Muscle of back (tissue), 11 donors: ENCODE data around the gene GRIK2. TPM values are rescaled to one million over a fixed set of nuclear protein-coding genes. Genes with fewer than 3 reads are reported as not detected.

Source experiments
- DNase-seq, 3 donors: peaks; one replicate each; pipeline versions ENCODE4 v3.0.0 to v3.0.0-alpha.2; 2013
- polyA plus RNA-seq, 10 donors: library from polyadenylated mRNA; unstranded; fragments of 120-200 nt; gene quantifications; one replicate each; pipeline ENCODE4 v1.2.1, GENCODE V29; 2013; ENCODE audit not compliant: insufficient read length in 10 of 10

The GRIK2 gene
- polyA plus RNA-seq, 10 donors = 1.0 to 3.7 (median 1.6) TPM

DNA sequence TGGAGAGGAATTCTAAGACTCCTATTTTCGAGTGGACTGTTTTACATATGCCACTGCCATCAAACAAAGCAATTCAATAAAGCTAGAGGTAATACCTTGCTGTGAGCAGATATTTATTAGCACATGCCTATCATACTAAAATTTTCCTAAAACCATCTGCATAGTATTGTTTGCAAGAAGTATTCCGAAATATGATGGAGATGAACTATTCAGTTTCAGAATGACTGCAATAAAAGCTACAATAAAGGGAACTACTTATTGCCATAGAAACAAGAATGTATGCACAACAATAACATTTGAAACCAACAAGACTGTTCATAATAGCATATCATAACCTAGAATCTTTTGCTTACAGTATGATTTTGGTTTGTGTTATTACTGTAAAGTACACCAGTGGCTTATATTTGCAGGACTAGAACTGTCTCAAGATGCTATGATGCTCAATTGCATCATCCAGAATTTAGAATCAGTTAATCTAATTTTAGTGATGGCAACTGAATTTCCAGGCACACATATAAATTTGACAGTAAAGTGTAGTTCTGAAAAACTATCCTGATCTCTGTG lies 144.3 kb downstream of the GRIK2 start:
- DNase-seq = peak in 1 of 3 donors; percentile 8

DNA sequence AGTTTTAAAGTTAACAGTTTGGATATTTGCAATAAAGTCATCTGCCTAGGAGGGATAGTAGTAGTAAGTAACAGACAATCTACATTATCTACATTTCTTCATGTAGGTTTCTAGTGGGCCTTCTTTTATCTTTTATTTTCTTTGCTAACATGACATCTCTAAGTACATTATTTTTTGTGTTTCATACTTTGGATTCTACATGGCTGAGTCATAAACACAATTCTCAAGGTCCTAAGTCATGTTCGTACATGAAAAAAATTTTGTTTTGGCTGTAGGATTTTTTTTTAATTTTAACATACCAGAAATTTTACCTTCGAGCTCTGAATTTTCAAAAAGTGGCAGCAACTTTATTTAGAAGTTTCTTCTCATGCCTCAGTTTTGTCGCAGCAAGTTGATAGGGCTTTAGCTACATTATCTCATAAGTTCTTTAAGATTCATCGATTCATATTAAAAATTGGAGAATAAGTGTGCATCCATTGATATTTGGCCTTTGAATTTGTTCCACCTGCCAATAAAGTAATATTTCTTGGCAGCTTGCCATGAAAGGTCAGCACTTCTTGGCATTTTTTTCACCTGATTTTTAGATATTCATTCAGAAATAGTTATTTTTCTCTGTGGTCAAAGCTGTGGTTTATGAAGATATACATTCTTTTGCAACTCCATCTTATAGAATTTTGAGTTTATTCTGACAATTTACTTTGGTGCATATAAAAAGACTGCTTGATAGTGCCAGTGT lies 146.2 kb downstream of the GRIK2 start:
- peak in 1 of 3 donors; percentile 39 for DNase-seq

DNA sequence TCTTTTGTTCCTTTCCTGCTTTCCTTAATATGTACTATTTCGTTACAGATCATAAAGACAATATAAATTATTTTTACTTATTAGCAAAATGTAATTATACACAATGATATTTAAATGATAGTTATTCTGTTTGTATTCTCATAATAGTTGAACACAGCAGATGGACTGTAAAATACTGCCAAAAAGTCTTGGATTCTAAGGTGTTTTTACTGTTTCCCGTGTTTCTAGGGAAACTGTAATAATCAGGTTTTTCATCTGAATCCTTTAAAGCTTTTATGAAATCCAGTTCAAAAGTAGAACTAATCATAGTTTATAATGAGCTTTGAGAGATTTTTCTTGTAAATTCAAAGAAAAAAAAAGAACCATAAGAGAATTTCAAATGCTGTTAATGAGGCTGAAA lies 148.4 kb downstream of the GRIK2 start:
- no peak for DNase-seq

DNA sequence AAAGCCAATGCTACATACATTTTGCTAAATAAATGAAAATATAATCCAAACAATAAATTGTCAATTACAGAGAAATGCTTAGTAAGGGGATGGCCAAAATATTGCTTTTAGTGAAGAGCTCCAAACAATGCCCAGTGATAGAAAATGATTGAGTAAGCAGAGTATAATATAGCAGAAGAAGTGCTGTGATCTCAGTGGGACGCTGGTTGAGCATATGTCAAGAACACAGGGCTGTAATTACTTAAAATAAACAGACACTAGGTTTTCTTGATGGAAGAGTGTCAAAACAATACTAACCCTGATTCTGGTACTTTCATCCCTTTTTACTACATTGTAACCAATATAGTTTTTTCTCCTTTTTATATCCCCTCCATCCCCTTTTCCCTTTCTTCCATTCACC lies 150.3 kb downstream of the GRIK2 start:
- DNase-seq = no peak

DNA sequence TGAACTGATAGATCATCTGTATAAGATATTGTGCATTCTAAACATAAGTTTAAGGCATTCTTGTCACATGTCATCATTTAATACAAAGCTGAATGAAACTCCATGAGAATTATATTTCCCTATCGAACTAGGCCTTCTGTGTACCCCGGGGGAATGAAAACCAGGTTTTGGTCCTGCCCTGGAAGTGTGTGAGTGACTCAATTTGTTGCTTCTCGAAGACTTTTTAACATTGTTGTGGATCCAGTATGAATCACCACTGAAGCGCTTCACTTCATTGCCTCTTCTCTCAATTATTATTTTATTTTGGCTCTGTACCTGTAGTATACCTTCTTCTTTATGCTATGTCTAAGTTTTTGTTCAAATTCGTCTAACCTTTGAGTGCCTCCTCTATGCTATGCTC lies 150.8 kb downstream of the GRIK2 start:
- DNase-seq = no peak

DNA sequence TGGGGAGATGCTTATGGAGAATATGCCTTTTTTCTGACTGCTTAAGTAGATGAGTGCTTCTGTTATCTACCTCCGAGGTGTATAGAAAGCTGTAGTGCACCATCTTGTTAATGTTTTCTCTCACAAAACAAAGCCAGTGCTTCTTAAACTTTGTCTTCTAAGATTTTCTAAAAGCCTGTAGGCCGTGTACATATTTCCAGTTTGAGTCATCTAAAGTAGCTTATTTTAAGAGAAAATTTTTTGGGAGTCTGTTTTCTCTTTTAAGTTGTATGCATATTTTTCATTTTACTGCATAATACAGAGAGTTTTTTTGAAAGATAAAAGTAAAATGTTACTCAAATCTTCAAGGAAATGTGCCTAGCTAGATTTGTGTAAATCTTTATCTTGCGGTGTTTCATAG lies 151.7 kb downstream of the GRIK2 start:
- no peak for DNase-seq

DNA sequence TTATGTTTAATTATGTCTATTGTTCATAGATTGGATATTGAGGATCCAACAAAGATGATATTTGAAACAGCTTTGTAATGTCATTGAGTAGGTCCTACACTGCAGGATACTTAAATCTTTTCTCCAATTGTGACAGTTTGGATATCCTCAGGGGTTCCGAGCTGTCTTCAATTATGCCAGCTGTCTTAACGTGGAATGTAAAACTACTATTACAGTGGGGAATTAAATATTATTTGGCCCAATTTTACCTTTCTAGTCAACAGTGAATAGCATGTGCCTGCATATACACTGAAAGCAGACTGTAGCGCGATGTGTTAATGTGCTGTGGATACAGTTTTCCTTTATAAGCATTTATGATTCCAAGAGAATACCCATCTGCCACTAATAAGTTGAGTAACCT lies 156.9 kb downstream of the GRIK2 start:
- no peak for DNase-seq

DNA sequence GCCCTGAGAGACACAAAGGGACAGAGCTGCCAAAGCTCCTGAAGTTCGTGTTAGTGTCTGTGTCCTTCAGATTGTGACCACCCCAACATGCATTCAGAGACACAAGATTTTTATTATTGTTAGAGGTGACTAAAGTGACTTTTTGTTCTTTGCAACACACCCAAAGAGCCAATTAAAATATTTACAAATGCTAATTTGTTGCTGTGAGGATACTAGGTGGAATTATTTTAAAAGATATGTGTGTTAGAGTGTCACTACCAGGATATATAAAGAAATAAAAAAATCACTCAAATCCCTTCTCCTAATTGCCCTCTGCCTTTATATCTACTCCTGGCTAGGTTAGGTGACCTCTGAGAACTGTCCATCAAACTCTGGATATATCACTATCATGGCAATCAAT lies 160.7 kb downstream of the GRIK2 start:
- no peak for DNase-seq

DNA sequence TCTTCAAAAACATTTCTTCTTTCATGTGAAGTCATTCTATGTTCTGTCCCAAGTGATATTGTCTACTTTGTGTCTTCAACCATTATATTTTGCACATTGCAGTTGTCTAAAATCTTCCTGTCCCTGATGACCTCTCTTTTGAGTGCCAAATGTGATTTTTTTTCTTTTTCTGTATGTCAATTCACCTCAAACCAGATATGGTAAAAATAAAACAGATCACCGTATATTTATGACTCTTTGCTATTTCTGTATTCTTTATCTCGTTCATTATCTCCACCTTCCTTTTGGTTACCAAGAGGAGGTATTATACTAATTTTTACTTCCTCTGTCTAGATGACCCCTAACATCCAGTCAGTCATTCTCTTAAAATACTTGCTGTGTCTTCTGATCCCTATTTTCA lies 165.2 kb downstream of the GRIK2 start:
- DNase-seq = no peak

DNA sequence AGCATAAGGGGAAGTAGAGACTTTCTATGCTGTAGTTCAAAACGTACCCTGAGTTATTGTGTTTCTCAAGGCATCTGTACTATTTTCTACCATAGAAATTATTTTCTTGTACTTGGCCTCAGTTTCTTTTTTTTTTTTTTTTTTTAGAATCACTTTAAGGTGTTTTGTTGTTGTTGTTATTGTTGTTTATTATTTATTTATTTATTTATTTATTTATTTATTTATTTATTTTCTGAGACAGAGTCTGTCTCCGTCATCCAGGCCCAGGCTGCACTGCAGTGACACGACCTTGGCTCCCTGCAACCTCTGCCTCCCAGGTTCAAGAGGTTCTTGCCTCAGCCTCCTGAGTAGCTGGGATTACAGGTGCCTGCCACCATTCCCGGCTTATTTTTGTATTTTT lies 179.1 kb downstream of the GRIK2 start:
- DNase-seq = no peak

DNA sequence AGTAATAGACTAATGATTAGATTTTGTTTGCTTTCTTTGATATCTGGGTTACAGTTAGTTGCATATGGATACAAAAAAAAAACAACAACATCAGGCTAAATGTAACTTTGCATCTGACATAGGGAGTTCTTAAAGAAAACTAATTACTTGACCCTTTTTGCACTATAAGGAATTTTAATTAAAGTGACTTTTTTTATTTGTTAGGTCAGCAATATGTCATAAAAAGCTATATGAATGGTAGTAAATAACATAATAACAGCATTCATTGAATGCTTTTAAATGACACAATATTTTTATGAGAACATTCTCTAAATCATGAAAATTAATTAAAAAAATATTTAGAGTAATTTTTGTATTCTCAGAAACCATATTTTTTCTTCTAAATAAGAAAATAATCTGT lies 183.6 kb downstream of the GRIK2 start:
- no peak for DNase-seq

DNA sequence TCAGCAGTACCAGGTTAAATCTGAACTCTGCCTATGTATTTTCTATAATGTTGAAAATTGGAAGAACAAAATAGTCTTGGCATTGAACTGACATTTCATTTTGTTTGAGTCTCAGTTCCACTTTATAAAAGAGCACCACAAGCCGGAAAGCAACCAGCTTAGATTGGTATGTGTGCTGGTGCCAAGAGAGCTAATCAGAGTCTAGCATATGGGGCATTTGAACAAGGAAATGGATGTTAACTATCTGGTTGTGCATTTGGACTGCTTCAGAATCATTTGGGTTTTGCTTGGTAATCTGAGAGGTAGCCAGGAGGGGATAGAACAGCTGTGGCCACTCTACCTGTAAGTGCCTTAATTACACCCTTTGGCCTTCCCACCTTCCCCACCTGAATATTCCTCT lies 184.8 kb downstream of the GRIK2 start:
- no peak for DNase-seq

DNA sequence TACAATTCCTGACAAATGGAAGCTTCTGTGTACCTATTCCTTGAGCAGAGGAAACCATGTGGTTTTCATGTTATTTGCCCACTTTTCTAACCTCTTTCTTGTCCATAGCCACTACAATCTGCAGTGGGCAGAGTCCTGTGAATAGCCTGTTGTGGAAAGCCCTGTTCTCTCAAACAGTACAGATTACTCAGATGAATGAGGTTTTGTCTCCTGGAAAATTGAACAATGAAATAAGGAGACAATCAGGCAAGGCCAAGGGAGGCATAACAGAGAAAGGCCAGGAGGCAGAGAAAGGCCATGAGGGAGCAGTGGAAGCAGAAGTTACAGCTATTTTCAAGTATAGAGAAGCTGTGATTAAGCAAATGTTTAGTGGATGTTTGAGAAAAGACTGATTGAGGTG lies 189.3 kb downstream of the GRIK2 start:
- DNase-seq = no peak

DNA sequence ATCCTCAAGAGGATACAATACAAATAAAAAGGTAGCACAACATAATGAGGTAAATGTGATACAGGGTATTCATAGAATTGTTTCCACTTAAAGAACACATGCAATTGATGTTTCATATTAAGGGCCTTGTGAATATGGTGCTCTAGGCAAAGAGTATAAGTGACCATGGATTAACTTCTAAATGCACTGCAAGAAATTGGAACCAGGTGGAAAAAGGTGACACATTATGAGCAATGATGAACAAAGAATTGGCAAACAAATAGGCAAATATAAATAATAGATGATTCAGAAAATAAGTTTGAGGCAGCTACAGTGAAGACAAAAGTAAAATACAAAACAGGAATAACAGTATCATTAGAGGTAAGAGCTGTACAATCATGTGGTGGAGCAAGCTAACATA lies 192.0 kb downstream of the GRIK2 start:
- DNase-seq = no peak

DNA sequence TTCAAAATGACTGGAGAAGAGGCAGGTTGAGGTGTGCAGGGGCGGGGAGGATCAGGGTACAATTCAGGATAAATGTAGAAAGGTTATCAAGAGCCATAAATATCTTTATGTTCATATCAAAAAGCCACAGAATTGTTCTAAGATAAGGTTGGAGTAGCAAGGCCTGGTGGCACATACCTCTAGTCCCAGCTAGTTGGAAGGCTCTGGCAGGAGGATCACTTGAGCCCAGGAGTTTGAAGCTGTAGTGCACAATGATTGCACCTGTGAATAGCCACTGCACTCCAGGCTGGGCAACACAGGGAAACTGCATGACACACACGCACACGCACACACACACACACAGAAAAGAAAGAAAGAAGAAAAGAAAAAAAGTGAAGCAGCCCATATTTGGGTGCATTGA lies 194.8 kb downstream of the GRIK2 start:
- DNase-seq = no peak

DNA sequence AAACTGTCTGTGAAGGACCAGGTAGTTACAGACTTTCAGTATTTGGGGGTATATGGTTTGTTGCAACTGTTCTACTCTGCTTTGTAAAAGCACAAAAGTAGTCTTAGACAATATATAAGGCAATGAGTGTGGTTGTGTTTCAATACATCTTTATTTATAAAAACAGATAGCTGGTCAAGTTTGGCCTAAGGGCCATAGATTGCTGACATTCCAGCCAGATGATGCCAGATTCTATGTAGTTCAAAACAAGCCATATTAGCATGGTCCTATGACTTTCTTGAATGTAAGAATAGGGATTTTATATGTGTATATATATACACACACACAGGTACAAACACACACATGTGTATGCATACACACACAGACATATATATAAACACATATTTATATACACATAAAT lies 201.8 kb downstream of the GRIK2 start:
- no peak for DNase-seq

DNA sequence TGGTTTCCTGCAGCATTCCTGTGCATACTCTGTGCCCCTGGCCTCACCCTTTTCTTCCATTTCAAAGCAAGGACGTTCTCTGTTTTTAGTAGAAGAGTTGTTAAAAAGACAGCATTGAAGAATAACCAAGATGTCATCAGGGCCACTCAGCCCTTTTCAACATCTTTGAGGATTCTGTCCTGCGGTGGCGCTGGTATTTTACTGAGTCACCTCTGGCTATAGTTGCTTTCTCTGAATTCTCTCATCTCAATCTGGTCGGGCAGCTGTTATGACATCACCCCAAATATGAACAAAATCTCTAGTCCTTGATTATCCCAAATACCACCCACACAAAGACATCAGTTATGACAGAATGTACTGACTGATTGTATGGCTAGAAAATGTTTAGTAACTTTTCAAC lies 204.2 kb downstream of the GRIK2 start:
- DNase-seq = peak in 2 of 3 donors; percentile 0 to 47

DNA sequence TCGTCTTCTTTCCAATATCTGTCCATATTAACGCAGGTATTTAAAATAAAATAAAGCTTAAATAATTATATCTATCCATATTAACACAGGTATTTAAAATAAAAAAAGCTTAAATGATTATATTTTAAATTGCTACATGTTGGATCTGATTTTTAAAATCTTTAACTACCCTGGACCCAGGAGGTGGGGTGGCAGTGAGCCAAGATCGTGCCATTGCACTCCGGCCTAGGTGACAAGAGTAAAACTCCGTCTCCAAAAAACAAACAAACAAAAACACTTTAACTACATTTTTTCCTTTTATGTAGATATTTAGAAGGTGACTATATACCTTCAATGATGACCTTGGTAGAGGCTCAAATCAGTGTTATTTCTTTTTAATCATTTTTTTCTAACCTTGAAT lies 211.9 kb downstream of the GRIK2 start:
- no peak for DNase-seq

DNA sequence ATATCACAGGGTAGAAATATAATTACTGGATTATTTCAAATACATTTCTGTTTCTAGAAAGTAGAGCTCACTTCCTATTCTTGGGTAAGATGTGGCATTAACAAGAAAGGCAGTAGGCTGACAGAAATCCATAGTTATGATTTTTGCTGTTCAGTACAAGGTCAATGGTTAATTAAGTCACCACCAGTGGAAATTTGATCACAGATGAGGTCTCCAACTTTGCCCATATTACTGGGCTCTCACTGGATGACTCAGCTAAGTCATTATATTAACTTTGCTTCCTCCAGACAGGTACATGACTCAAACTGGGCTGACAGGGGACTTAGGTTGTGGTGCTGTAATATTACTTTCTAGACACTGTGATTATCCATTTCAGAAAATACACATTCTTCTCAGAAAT lies 212.4 kb downstream of the GRIK2 start:
- no peak for DNase-seq

DNA sequence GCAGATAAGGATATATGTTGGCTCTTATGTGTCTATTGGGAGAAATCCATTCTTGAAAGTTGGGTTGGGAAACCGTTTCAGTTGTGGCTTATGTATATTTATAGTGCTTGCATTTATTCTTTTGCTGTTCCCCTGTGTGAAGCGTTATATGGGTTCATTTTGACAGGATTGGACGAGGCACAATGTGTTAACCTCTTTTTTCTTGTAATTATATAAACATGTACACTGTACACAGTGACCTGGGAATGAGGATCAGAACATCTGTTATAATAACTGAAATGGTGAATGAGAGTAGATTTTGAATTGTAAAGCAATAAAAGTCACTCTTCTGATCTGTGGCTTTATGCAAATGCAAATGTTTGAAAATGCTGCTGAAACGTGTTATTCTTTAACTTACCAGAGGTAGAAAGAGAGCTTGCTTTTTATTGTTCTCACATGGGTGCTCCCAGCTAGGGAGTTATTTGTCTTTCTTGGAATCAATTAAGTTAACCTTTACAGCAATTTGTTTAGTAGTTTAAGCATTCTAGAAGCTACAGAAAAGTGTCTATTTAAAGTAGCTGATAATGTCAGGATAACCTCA lies 213.7 kb downstream of the GRIK2 start:
- DNase-seq = peak in 1 of 3 donors; percentile 10

DNA sequence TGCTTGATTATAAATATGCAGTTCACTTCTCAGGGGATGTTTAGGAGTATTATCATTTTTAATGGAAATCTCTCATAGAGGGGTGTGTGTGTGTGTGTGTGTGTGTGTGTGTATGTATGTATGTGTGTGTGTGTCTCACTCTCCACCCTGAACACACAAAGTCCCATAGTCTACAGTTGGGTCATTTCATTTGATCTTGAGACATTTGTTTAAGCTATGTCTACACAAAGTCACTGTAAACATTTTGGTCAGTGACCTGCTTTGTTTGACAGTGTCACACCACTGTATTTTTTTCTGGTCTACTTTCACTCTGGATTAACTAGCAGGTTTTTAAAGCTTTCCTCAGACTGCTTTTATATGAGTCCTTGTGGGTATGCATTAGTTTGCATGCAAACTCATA lies 215.2 kb downstream of the GRIK2 start:
- DNase-seq = no peak

DNA sequence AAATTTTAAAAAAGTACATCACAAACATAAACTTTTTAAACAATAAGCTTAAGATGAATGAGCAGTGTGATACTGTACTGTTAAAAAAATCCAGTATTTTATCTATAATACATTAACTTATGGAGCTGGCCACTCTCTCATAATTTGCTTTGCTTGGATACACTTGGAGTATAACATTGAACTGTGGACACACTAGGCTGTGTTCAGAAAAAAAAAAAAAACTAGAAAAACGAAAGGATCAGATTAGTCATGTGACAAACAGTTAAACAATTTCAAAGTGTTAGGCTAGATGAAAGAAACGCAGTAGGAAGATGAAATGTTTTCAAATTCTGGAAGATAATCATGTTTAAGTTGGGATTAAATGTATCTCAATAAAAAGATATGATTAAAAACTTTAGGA lies 220.0 kb downstream of the GRIK2 start:
- DNase-seq = no peak

DNA sequence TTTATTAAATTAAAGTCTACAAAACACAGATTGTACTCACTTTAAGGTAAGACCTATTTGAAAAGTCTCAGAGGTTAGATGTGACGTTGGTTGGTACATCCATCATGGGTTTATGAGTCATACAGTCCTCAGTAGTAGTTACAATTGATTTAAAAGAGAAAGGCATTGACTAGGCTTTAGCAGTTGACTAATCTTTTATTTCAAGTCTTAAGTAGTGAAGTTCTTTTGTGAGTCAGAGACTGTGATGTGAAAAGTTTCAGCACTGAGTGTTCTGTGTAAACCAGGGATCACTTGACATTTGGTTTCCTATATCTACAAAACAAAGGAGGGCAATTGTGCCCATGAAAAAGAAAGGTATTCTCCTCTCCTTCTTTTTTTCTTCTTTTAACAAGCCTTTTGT lies 221.3 kb downstream of the GRIK2 start:
- no peak for DNase-seq

DNA sequence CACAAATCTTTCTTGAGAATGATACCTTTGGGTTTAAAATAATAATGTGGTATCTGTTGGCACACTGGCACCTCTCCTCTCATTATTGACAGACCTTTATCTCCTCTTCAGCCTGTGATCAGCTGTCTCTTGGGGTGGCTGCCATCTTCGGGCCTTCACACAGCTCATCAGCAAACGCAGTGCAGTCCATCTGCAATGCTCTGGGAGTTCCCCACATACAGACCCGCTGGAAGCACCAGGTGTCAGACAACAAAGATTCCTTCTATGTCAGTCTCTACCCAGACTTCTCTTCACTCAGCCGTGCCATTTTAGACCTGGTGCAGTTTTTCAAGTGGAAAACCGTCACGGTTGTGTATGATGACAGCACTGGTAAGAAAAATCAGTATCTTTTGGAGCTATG lies 232.8 kb downstream of the GRIK2 start:
- no peak for DNase-seq
